Ovary (tissue), 9 donors: ENCODE results near the gene PBX4. TPM values are rescaled to one million over a fixed set of nuclear protein-coding genes. Genes with fewer than 3 reads are reported as not detected.

ENCODE experiments used
- DNase-seq, 5 donors: peaks; one replicate each; pipeline ENCODE4 v3.0.0-alpha.2; 2019 to 2020
- H3K27ac ChIP-seq, 2 donors: fragments of 200-600 bp; one replicate each; pipeline versions ENCODE4 v1.5.1 to v1.8.0; 2019 to 2022
- H3K27me3 ChIP-seq: fragments of 200-600 bp; one replicate; pipeline ENCODE4 v1.8.0; 2022
- H3K36me3 ChIP-seq: fragments of 200-600 bp; sonication (generic); one replicate; pipeline ENCODE4 v1.5.1; 2019
- H3K4me1 ChIP-seq: one replicate; pipeline ENCODE4 v1.8.1; 2013; ENCODE audit warnings: mild to moderate bottlenecking, moderate library complexity; ENCODE audit not compliant: insufficient read depth
- H3K4me3 ChIP-seq: fragments of 200-600 bp; sonication (generic); one replicate; pipeline ENCODE4 v1.5.1; 2017
- H3K9me3 ChIP-seq, 2 donors: fragments of 200-600 bp in 1 of 2; sonication (generic) in 1 of 2; one replicate each; pipeline versions ENCODE4 v1.5.1 to v1.8.1; 2013 to 2019; ENCODE audit warnings: mild to moderate bottlenecking in 1 of 2, moderate library complexity in 1 of 2
- CTCF ChIP-seq, 3 donors: fragments of 450-650 bp in 2 of 3; fragments of 200-600 bp in 1 of 3; IDR thresholded peaks; one replicate each; pipeline versions ENCODE4 v1.5.1 to v1.8.0; 2016 to 2022; ENCODE audit warnings: antibody characterized with exemption in 3 of 3, mild to moderate bottlenecking in 1 of 3
- EP300 ChIP-seq: sonication (generic); formaldehyde crosslinking; IDR thresholded peaks from one replicate; pipeline ENCODE4 v1.6.1; 2017; ENCODE audit warnings: antibody characterized with exemption
- POLR2A ChIP-seq: fragments of 450-650 bp; IDR thresholded peaks from one replicate; pipeline ENCODE4 v1.6.1; 2017; ENCODE audit warnings: antibody characterized with exemption, mild to moderate bottlenecking, moderate library complexity
- WGBS, 3 donors: extraction: QIAGEN DNeasy Blood & Tissue Kit in 1 of 3; methylation state at CpG; one replicate each; pipeline versions ENCODE4 v1.1.5 to v1.1.7; 2013 to 2017; 5-methylcytosine and 5-hydroxymethylcytosine counted together
- intact Hi-C, 4 donors: fragments of 100-400 bp; cut with DNase I; formaldehyde crosslinking; loops; one replicate each; pipeline versions ENCODE4 v1.11.0 to v1.15.1; 2022 to 2023
- polyA plus RNA-seq, 2 donors: library from polyadenylated mRNA; stranded (reverse); fragments of 200-250 nt in 1 of 2; fragments of 350-450 nt in 1 of 2; fragmentation: Illumina TruSeq in 1 of 2; extraction: RNeasy Lipid Tissue Mini Kit (QIAGEN cat#74804) in 1 of 2; gene quantifications; one replicate each; pipeline ENCODE4 v1.2.3, GENCODE V29; 2013 to 2014
- total RNA-seq, 7 donors: library from RNA; depleted of rRNA in 2 of 7; stranded (reverse); fragments of >200 nt in 2 of 7; fragmentation: NEBNext Ultra II Directional in 3 of 7; extraction: Animal tissue kit (Norgen Biotek cat#: 25700) in 3 of 7; gene quantifications; one replicate each; pipeline versions ENCODE4 v1.1.0 to v1.2.4, GENCODE V29; 2016 to 2023
- donor health status: DM: no; HTN: no; CAD: no; lungs with moderate emphysema.
- donor health status: DM: no; HTN: no; CAD: no.
- donor health status: Bipolar disorder and iron deficiency.
- donor health status: DM: yes; HTN: yes; CAD: no.
- donor health status: DM: no; HTN: no; CAD: no.
- donor health status: DM: yes; HTN: yes; CAD: no.

The PBX4 gene
- total and polyA plus RNA-seq, 9 donors = 0.73 to 4.4 (median 3.2) TPM

- no peaks in the 10 kb centered on the region for H3K36me3 ChIP-seq
- H3K9me3 ChIP-seq = no peaks in the 10 kb centered on the region
- peak in 2 of 5 donors; percentile 33 for DNase-seq
- H3K27ac ChIP-seq = no peak overlapping the region
- H3K27me3 ChIP-seq = no peaks in the 10 kb centered on the region
- peaks cover 2% of the 10 kb centered on the region for H3K4me1 ChIP-seq
- intact Hi-C loops = no loop called here
- H3K4me3 ChIP-seq = no peak overlapping the region
- 48 to 53% (median 51%) methylated on average over 10 of the region's 10 CpGs for WGBS, 3 donors
- TF ChIP-seq EP300 = no peak
Observed at GRCh38 chr19:19657397-19657783, 38.9 kb upstream of the PBX4 start.

- TF ChIP-seq EP300 (no peak), CTCF (IDR thresholded peaks at IDR 0.05) (no peak), POLR2A (no peak)
- intact Hi-C loops = no loop called here
- H3K27me3 ChIP-seq = no peaks in the 10 kb centered on the region
- DNase-seq = peak in 2 of 5 donors; percentile 23 to 28
- WGBS, 3 donors = 92 to 94% (median 94%) methylated on average over 33 of the region's 33 CpGs
- no peaks in the 10 kb centered on the region for H3K9me3 ChIP-seq
- H3K36me3 ChIP-seq = no peaks in the 10 kb centered on the region
- H3K27ac ChIP-seq = no peak overlapping the region
- no peak overlapping the region for H3K4me3 ChIP-seq
- peaks cover 2% of the 10 kb centered on the region for H3K4me1 ChIP-seq
Observed at GRCh38 chr19:19656451-19657396, 38.2 kb upstream of the PBX4 start.

GRCh38 chr19:19655641-19656343 lies 37.3 kb upstream of the PBX4 start:
- Histone ChIP-seq H3K4me1 (no peaks in the 10 kb centered on the region), H3K27me3 (no peaks in the 10 kb centered on the region), H3K4me3 (no peak overlapping the region), H3K36me3 (no peaks in the 10 kb centered on the region), H3K9me3 (no peaks in the 10 kb centered on the region), H3K27ac (no peak overlapping the region)
- intact Hi-C loops = no loop called here
- peak in 1 of 5 donors; percentile 29 for DNase-seq
- TF ChIP-seq CTCF (IDR thresholded peaks at IDR 0.05) (no peak), POLR2A (no peak), EP300 (no peak)
- WGBS, 3 donors = 83 to 92% (median 86%) methylated on average over 24 to 27 of the region's 27 CpGs

- Histone ChIP-seq H3K4me3 (no peak overlapping the region), H3K27me3 (no peaks in the 10 kb centered on the region), H3K9me3 (no peaks in the 10 kb centered on the region), H3K36me3 (no peaks in the 10 kb centered on the region), H3K4me1 (no peaks in the 10 kb centered on the region), H3K27ac (no peak overlapping the region)
- 89 to 93% (median 89%) methylated on average over 22 of the region's 22 CpGs for WGBS, 3 donors
- TF ChIP-seq EP300 (no peak), POLR2A (no peak), CTCF (IDR thresholded peaks at IDR 0.05) (no peak)
- peak in 1 of 5 donors; percentile 15 for DNase-seq
- intact Hi-C loops = no loop called here
Observed at GRCh38 chr19:19655051-19655594, 36.6 kb upstream of the PBX4 start.
